GM18498 (cell line): ENCODE data around the gene CPTP.
"Not testable (repeated sequence)": the region's sequence is repeated elsewhere in the genome, so short reads cannot be mapped to it uniquely, and the experiment has no call there.

Source experiments
- ATAC-seq: cut with Tn5 transposase; IDR thresholded peaks from one replicate; pipeline ENCODE4 v1.9.1; 2021; ENCODE audit warnings: mild to moderate bottlenecking, moderate library complexity; ENCODE audit not compliant: unreplicated experiment

CPTP gene

DNA sequence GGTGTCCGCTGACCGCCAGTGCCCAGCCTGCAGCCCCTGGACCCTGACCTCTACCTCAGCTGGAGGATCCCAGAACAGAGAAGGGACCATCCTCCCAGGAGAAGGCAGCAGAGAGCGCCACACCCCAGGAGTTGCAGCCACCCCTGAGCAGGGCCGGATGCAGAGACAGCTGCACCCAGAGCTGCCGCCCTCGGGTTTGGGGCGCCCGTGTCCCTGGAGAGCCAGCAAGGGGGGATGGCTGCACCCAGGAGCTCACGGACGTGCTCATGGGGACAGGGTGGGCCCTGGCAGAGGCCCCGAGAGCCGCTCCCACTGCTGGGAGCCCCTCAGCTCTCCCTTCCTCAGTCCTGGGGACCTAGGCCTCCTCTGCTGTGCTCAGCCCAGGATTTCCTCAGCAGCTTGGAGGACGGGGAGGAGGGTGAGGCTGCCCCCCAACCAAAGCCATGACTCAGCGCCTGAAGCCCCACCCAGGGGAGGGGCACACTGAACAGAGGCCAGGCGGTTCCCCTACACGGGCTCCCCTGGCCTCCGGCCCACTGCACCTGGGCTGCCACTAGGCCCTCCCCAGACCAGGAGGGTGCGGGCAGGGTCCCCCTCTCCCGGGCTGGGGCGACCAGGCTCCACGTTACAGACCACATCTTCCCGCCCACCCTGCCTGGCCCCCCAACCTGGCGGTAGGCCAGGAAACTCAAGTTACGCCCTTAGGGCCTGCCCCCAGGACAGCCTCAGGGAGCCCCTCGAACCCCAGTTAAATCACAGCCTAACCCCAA, 19.1 kb upstream of the CPTP start:
- ATAC-seq: no peak

DNA sequence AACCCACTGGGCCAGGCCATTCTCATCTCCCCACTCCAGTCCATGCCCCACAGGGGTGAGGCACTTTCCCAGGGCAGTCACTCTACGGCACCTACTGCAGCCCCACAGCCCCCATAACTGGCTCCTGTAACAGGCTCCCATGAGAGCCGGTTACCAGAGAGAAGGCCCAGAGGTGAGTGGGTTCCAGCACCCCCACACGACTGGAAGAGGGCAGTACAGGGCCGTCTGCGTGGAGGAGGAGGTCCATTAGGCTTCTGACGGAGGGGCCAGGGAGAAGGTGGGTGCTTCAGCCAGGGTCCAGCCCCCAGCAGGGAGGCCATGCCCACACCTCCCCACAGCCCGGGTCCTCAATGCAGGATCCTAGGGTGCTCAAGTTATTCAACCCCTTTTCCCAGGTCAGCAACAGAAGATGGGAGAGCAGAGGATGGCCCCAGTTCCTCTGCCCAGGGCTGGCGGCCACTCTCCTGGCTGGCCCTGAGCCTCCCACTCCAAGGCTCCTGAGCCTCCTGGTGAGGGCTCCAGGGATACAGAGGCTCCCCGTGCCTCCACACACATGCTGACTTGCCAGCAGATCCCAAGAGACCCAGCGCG, 18.4 kb upstream of the CPTP start:
- no peak for ATAC-seq

DNA sequence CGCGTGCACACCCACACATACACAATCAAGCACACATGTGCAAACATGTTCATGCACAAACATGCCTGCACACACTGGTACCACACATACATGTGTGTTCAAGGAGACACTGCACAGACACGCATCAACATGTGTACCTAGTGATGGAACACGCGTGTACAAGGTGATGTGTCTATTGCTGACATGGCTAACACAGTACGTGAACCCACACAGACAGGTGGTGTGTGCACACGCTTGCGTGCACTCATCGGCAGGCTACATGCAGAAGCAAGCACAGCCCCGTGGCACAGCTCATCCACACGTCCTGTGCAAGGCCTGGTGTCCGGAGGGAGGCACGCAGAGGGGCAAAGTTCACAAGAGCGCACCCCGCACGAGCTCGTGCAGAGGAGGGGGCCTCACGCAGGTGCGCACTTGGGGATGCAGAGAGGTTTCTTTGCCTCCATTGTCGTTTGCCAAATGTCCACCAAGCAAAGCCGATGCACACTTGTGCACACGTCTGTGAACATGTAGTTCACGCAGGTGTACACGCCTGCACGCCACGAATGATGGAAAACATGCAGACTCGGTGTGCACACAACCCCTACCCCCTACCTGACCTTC, 17.8 kb upstream of the CPTP start:
- no peak for ATAC-seq

DNA sequence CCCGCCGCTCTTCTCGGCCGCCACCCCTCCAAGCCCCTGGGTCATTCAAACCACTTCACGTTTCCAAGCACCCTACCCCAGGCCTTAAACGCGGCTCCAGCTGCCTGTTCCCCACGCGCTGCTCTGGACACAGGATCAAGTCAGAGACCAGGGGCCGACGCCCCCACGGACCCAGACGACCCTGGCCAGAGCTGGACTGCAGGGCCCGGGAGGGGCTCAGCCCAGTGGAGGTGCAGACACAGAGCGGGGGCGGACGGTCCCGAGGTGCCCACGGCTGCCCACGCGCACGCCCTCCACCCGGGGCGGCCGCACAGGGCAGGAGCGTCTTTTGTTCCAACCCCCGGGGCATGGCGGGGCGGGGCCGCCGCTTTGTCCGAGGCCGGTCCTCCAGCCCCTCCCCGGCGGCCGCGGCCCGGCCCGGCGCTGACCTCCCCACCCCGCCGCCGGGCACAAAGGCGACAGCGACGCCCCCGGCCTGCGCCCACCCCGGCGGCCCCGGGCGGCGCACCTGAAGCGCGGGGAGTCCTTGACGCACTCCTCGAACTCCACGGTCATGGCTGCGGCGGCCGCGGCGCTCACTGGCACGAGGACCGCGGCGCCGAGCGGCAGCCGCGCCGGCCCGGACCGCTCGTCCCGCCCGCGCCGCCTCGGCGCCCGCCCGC, 17.2 kb upstream of the CPTP start:
- ATAC-seq: peak; percentile 13

GRCh38 chr1:1307923-1308755, 16.5 kb upstream of the CPTP start, which contains the start of the genes ACAP3 and PUSL1:
TSS of gene ACAP3 (minus strand) at chr1:1307930. CDS start at chr1:1307815, 115 bp downstream.
TSS of gene PUSL1 (plus strand) at chr1:1308597. CDS start at chr1:1308644, 47 bp downstream.
- peak; percentile 65 for ATAC-seq

GRCh38 chr1:1308756-1309250, 15.8 kb upstream of the CPTP start:
- no peak for ATAC-seq

DNA sequence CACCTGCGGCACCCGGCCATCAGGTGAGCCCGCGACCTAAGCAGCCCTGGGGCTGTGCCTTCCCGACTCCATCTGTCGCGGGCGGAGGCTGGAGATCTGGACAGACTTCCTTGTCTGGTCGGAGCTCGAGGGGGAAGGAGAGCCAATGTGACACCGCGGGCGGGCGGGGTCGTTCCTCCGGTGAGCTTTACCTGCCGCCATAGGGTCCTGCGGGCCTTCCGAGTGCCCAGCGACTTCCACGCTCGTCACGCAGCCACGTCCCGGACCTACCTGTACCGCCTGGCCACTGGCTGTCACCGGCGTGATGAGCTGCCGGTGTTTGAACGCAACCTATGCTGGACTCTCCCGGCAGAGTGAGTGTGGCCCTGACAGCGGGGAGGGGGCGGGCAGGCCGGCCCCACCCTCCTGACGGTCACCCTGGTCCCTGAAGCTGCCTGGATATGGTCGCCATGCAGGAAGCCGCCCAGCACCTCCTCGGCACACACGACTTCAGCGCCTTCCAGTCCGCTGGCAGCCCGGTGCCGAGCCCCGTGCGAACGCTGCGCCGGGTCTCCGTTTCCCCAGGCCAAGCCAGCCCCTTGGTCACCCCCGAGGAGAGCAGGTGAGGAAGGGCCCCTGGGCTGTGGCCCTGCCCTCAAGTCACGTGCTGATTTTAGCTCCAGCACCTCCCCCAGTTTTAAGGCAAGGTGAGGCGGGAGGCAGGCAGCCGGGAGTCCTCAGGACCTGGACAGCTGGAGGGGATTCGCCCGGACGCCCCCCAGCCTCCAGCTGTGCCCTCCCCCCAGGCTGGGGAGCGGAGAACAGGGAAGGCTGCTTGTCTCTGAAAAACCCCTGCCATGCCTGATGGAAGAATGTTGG, 15.1 kb upstream of the CPTP start:
- no peak for ATAC-seq

DNA sequence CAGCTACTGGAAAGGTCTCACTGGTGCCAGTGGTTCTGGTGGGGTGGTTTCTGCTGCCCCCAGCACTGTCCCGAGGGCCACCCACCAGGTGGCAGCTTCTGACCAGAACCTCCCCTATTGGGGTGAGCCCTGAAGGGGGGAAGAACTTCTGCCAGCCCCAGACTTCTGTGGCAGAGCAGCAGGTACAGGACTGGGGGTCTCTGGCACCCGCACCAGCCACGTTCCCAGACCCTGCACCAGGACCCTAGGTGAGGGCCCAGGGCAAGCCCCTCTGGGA, 14.6 kb upstream of the CPTP start:
- no peak for ATAC-seq

DNA sequence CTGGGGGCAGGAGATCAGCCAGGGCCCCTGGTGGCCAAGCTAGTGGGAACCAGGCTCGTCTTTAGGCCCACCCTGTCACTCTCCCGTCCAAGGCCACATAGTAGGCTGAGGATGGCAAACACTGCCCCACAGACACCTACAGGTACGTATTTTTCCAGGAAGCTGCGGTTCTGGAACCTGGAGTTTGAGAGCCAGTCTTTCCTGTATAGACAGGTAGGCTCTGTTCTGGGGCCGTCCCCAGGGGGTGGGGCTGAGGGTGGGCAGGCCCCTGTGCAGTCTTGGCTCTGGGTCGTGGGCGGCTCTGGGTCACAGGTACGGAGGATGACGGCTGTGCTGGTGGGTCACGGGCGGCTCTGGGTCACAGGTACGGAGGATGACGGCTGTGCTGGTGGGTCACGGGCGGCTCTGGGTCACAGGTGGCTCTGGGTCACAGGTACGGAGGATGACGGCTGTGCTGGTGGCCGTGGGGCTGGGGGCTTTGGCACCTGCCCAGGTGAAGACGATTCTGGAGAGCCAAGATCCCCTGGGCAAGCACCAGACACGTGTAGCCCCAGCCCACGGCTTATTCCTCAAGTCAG, 14.0 kb upstream of the CPTP start:
- ATAC-seq: no peak

DNA sequence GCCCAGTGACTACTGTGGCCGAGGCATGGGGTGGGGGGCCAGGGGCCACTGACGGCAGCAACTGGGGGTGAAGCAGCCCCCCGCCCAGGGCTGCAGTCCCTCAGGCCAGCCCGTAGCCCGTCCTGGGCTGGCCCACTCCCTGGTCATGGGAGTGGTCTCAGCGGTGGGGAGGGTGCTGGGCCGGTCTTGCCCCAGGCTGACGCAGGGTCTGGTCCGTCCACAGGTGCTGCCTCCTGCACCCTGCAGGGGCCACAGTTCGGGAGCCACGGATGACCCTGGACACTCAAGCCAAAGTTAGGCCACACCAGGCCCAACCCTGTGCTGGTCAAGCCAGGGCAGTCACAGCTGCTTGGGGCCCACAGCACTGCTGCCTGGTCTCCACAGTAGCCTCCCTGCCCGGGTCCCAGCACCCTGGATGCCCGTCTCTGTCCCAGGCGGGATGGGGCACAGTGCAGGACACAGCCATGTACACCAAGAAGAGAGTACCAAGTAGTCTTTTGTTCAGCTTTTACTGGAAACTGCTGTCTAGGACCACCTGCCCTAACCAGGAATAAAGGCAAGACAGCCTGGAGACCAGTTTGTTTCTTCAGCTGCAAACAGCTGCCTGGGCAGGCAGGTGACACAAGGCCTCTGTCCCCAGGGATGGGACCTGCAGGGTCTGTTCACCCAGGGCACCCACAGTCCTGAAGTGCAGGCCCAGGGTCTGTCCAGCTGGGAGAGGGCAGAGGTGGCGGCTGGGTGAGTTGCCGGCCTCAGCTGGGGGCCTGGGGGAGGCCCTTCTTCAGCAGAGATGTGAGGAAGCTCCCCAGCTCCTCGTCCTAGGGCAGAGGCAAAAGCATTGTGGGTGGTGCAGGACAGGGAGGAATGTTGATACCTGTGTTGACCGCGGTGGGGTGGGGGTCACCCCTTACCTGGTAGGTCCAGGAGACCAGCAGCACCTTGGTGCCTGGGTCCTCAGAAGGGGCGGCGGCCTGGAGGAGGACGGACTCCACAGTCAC, 13.2 kb upstream of the CPTP start:
- ATAC-seq: no peak

- ATAC-seq: no peak
These were observed 11.9 kb upstream of the CPTP start for GRCh38 chr1:1312450-1313314.

DNA sequence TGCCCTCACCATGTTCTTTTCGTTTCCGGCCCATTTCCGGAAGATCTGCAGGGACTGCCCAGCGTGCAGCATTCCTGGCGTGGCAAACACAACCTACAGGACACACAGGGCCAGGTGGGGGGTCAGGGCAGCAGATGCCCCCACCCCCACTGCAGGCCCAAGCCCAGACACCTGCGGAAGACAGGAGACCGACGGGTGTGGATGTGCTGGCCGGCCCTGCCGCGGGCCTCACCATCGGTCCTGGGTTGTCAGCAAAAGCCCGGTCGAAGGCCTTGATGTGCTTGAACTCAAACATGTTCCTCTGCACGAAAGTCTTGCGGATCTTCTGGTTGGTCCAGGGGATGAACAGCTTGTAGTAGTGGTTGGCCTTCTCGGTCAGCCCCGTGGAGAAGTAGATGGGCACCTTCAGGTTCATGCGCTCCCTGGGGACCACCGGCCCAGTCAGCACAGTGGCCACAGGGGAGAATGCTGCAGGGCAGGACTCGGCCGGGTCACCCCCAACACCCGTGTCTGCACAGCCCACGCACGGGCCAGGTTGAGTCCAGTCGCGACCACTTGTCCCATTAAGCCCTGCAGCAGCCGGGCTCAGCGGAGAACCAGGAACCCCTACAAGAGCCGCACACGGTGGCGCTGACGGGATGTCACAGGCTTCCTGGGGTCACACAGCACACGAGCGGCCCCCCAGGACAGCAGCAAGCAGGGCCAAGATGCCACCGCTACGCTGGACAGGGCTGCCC, 10.9 kb upstream of the CPTP start:
- ATAC-seq: no peak

DNA sequence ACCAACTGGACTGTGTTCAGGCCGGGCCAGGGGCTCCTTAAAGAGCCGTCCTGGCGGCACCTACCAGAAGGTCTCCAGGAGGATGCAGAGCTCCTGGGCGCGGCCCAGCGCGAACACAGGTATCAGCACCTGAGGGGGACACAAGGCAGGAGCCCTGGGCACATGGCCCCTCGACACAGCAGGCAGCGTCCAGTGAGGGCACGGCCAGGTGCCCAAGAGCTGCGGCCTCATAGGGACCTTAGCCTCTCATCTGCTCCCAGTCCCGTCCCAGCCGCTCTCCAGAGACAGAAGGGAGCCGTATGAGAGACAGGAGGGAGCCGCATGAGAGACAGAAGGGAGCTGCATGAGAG, 10.4 kb upstream of the CPTP start:
- no peak for ATAC-seq

- no peak for ATAC-seq
These were observed 9.8 kb upstream of the CPTP start for GRCh38 chr1:1314678-1315335.

DNA sequence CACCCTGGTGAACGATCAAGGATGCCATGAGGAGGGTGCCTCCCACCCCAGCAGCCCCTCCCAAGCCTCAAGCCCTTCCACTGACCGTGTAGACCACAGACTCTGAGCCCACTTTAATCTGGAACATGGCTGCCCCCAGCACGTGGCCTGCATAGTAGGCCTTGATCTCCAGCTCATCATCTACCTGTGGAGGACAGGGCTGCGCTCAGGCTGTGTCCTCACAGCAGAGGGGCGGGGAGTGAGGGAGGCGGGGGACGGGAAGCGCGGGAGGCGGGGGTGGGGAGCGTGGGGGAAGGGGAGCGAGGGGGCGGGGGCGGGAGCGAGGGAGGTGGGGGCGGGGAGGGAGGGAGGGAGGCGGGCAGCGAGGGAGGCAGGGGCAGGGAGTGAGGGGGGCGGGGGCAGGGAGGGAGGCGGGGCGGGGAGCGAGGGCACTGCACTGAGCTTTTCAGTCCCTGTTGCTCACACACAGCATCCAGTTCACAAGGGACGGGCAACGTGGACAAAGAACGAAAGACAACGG, 9.1 kb upstream of the CPTP start:
- no peak for ATAC-seq

DNA sequence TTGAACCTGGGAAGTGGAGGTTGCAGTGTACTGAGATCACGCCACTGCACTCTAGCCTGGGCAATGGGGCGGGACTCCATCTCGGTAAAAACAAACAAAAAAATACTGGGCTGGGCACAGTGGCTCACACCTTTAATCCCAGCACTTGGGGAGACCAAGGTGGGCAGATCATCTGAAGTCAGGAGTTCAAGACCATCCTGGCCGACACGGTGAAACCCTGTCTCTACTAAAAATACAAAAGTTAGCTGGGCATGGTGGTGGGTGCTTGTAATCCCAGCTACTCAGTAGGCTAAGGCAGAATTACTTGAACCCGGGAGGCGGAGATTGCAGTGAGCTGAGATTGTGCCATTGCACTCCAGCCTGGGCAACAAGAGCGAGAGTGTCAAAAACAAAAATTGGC, 8.4 kb upstream of the CPTP start:
- not testable (repeated sequence) for ATAC-seq
